Neutrophil (primary cell): ENCODE results near the gene PCNX3.

Source experiments
- H3K27ac ChIP-seq: fragments of 200-600 bp; sonication (generic); 2 replicates; pipeline ENCODE4 v1.5.1; 2016; ENCODE audit warnings: mild to moderate bottlenecking, moderate library complexity
- H3K27me3 ChIP-seq: fragments of 200-600 bp; sonication (generic); 2 replicates; pipeline ENCODE4 v1.6.0; 2016; ENCODE audit warnings: mild to moderate bottlenecking
- H3K36me3 ChIP-seq: fragments of 200-600 bp; sonication (generic); 2 replicates; pipeline ENCODE4 v1.5.1; 2017
- H3K4me1 ChIP-seq, 2 experiments: fragments of 200-600 bp in 1 of 2; sonication (generic) in 1 of 2; 1 replicate in 1 of 2; 2 replicates in 1 of 2; pipeline versions ENCODE4 v1.5.1 to v1.6.1; 2013 to 2016; ENCODE audit warnings: low read depth in 1 of 2, low read length in 1 of 2, mild to moderate bottlenecking in 1 of 2, moderate library complexity in 1 of 2; ENCODE audit not compliant: control insufficient read depth in 1 of 2, insufficient read depth in 1 of 2
- H3K4me3 ChIP-seq, 2 experiments: fragments of 200-600 bp in 1 of 2; sonication (generic) in 1 of 2; 1 replicate in 1 of 2; 2 replicates in 1 of 2; pipeline ENCODE4 v1.5.1; 2013 to 2016; ENCODE audit warnings: low read depth in 1 of 2, low read length in 1 of 2, mild to moderate bottlenecking in 1 of 2, moderate library complexity in 1 of 2
- H3K9me3 ChIP-seq: fragments of 200-600 bp; sonication (generic); 2 replicates; pipeline ENCODE4 v1.5.1; 2016
- CTCF ChIP-seq: fragments of 200-600 bp; sonication (generic); IDR thresholded peaks from 2 replicates; pipeline ENCODE4 v1.5.1; 2016; ENCODE audit warnings: antibody characterized with exemption

Gene PCNX3

GRCh38 chr11:65611758-65612603 lies 3.6 kb upstream of the PCNX3 start:
- Histone ChIP-seq H3K9me3 (no peaks in the 10 kb centered on the region), H3K4me1 (peaks cover 59 to 68% of the 10 kb centered on the region in 2 experiments), H3K4me3 (peak overlapping the region; percentile 88 to 96), H3K27me3 (no peaks in the 10 kb centered on the region), H3K27ac (peak overlapping the region; percentile 98), H3K36me3 (peaks cover 50% of the 10 kb centered on the region)
- no peak for TF ChIP-seq CTCF

- no peak for TF ChIP-seq CTCF
- peaks cover 50% of the 10 kb centered on the region for H3K36me3 ChIP-seq
- peak overlapping the region; percentile 98 for H3K27ac ChIP-seq
- H3K27me3 ChIP-seq = no peaks in the 10 kb centered on the region
- peak overlapping the region; percentile 88 to 96 for H3K4me3 ChIP-seq
- H3K4me1 ChIP-seq = peaks cover 63 to 74% of the 10 kb centered on the region in 2 experiments
- H3K9me3 ChIP-seq = no peaks in the 10 kb centered on the region
Measured at GRCh38 chr11:65612691-65613090, 2.9 kb upstream of the PCNX3 start.

GRCh38 chr11:65613091-65613928 lies 2.3 kb upstream of the PCNX3 start:
- Histone ChIP-seq H3K4me1 (peaks cover 63 to 74% of the 10 kb centered on the region in 2 experiments), H3K4me3 (peak overlapping the region; percentile 88 to 96), H3K36me3 (peaks cover 50% of the 10 kb centered on the region), H3K27ac (peak overlapping the region; percentile 98), H3K9me3 (no peaks in the 10 kb centered on the region), H3K27me3 (no peaks in the 10 kb centered on the region)
- no peak for TF ChIP-seq CTCF

- peak overlapping the region; percentile 88 to 96 for H3K4me3 ChIP-seq
- H3K9me3 ChIP-seq = no peaks in the 10 kb centered on the region
- peaks cover 39 to 46% of the 10 kb centered on the region in 2 experiments for H3K4me1 ChIP-seq
- no peaks in the 10 kb centered on the region for H3K27me3 ChIP-seq
- H3K36me3 ChIP-seq = peaks cover 53% of the 10 kb centered on the region
- no peak for TF ChIP-seq CTCF
- peak overlapping the region; percentile 98 for H3K27ac ChIP-seq
Measured at GRCh38 chr11:65615950-65616574, 486 bp downstream of the PCNX3 start.

GRCh38 chr11:65616575-65617001 lies 1.0 kb downstream of the PCNX3 start:
- peaks cover 58% of the 10 kb centered on the region for H3K36me3 ChIP-seq
- TF ChIP-seq CTCF = no peak
- H3K9me3 ChIP-seq = no peaks in the 10 kb centered on the region
- no peaks in the 10 kb centered on the region for H3K27me3 ChIP-seq
- H3K4me1 ChIP-seq = peaks cover 34 to 41% of the 10 kb centered on the region in 2 experiments
- H3K4me3 ChIP-seq = peak overlapping the region; percentile 88 to 96
- H3K27ac ChIP-seq = peak overlapping the region; percentile 98
